Nephron (organoid): ENCODE data around the gene GMCL1.

Experiments
- H3K27ac Mint-ChIP-seq, 3 experiments: 2 replicates each; pipeline ENCODE4 v1.8.0; 2020; ENCODE audit warnings: mixed read lengths in 3 of 3, mild to moderate bottlenecking in 2 of 3, moderate library complexity in 1 of 3
- H3K27me3 Mint-ChIP-seq: 2 replicates; pipeline ENCODE4 v1.8.0; 2021; ENCODE audit warnings: low read depth, mild to moderate bottlenecking, moderate library complexity, mixed read lengths
- H3K36me3 Mint-ChIP-seq: 2 replicates; pipeline ENCODE4 v1.8.0; 2020; ENCODE audit warnings: low read depth, mixed read lengths
- H3K4me1 Mint-ChIP-seq: 2 replicates; pipeline ENCODE4 v1.8.0; 2020; ENCODE audit warnings: mixed read lengths
- H3K4me3 Mint-ChIP-seq, 3 experiments: 2 replicates each; pipeline ENCODE4 v1.8.0; 2020; ENCODE audit warnings: mild to moderate bottlenecking in 3 of 3, mixed read lengths in 3 of 3, moderate library complexity in 2 of 3
- H3K9me3 Mint-ChIP-seq: 2 replicates; pipeline ENCODE4 v1.8.0; 2020; ENCODE audit warnings: mixed read lengths
- TF ChIP-seq, protein P1 (sequence below), 3 experiments: fragments of 200-600 bp; sonication (generic); IDR thresholded peaks; one replicate each; pipeline ENCODE4 v1.5.0; 2021; ENCODE audit warnings: antibody characterized with exemption in 3 of 3; ENCODE audit not compliant: unreplicated experiment in 3 of 3

The GMCL1 gene

GRCh38 chr2:69829256-69830044 is at the start of gene GMCL1:
TSS of gene GMCL1 (plus strand) at chr2:69829660. CDS start at chr2:69829893, 233 bp downstream.
- Mint-ChIP-seq H3K4me1 (peaks cover 22% of the 10 kb centered on the region), H3K36me3 (peaks cover 14% of the 10 kb centered on the region), H3K4me3 (peak within 1 kb of the TSS; percentile 92 to 98 (median 97)), H3K9me3 (no peaks in the 10 kb centered on the region), H3K27me3 (no peaks in the 10 kb centered on the region), H3K27ac (peak within 1 kb of the TSS; percentile 99)
- TF ChIP-seq, protein P1, sequence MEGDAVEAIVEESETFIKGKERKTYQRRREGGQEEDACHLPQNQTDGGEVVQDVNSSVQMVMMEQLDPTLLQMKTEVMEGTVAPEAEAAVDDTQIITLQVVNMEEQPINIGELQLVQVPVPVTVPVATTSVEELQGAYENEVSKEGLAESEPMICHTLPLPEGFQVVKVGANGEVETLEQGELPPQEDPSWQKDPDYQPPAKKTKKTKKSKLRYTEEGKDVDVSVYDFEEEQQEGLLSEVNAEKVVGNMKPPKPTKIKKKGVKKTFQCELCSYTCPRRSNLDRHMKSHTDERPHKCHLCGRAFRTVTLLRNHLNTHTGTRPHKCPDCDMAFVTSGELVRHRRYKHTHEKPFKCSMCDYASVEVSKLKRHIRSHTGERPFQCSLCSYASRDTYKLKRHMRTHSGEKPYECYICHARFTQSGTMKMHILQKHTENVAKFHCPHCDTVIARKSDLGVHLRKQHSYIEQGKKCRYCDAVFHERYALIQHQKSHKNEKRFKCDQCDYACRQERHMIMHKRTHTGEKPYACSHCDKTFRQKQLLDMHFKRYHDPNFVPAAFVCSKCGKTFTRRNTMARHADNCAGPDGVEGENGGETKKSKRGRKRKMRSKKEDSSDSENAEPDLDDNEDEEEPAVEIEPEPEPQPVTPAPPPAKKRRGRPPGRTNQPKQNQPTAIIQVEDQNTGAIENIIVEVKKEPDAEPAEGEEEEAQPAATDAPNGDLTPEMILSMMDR (IDR thresholded peaks at IDR 0.05; ENCODE audit: unreplicated experiment in 3 of 3), result no peak

GRCh38 chr2:69780921-69781320 is 48.5 kb upstream of the GMCL1 start:
- Mint-ChIP-seq H3K36me3 (peaks cover 17% of the 10 kb centered on the region), H3K27me3 (no peaks in the 10 kb centered on the region), H3K9me3 (peaks cover 13% of the 10 kb centered on the region), H3K27ac (peak overlapping the region; percentile 79 to 93 (median 89)), H3K4me1 (peaks cover 38% of the 10 kb centered on the region), H3K4me3 (no peak overlapping the region)
- TF ChIP-seq, protein P1 (IDR thresholded peaks at IDR 0.05; ENCODE audit: unreplicated experiment in 3 of 3), result no peak

- Mint-ChIP-seq H3K4me3 (peak overlapping the region in 1 of 3 experiments; percentile 8), H3K4me1 (peaks cover 43% of the 10 kb centered on the region), H3K27ac (peak overlapping the region; percentile 79 to 93 (median 89)), H3K36me3 (peaks cover 11% of the 10 kb centered on the region), H3K27me3 (no peaks in the 10 kb centered on the region), H3K9me3 (peaks cover 8% of the 10 kb centered on the region)
- TF ChIP-seq, protein P1 (IDR thresholded peaks at IDR 0.05; ENCODE audit: unreplicated experiment in 3 of 3), result no peak
Observed at GRCh38 chr2:69781321-69782248, 47.9 kb upstream of the GMCL1 start.

- Mint-ChIP-seq H3K36me3 (peaks cover 6% of the 10 kb centered on the region), H3K4me3 (no peak overlapping the region), H3K4me1 (peaks cover 55% of the 10 kb centered on the region), H3K27me3 (no peaks in the 10 kb centered on the region), H3K27ac (peak overlapping the region in 2 of 3 experiments; percentile 15 to 28), H3K9me3 (peaks cover 3% of the 10 kb centered on the region)
- TF ChIP-seq, protein P1 (IDR thresholded peaks at IDR 0.05; ENCODE audit: unreplicated experiment in 3 of 3), result no peak
Observed at GRCh38 chr2:69784228-69784627, 45.2 kb upstream of the GMCL1 start.

DNA sequence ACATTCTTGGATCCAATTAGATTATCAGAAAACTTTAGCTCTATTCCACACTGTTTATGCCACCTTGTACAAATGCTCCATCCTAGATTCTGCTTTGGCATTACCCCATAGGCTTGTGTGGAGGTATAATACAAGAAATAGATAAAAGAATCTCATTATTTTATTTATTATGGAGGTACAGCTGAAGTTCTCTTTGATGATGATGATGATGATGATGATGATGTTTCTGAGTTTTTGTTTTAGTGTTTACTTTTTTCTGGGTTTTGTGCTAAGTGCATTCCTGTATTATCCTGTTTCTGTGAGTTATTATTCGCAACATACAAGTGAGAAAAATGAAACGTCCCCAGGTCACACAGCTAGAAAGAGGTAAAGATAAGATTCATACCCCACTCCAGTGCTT is 44.1 kb upstream of the GMCL1 start:
- peaks cover 8% of the 10 kb centered on the region for H3K36me3 Mint-ChIP-seq
- H3K4me3 Mint-ChIP-seq, result no peak overlapping the region
- H3K9me3 Mint-ChIP-seq, result no peaks in the 10 kb centered on the region
- no peaks in the 10 kb centered on the region for H3K27me3 Mint-ChIP-seq
- peak overlapping the region; percentile 42 to 76 (median 43) for H3K27ac Mint-ChIP-seq
- H3K4me1 Mint-ChIP-seq, result peaks cover 58% of the 10 kb centered on the region
- TF ChIP-seq, protein P1 (IDR thresholded peaks at IDR 0.05; ENCODE audit: unreplicated experiment in 3 of 3), result no peak
